Neural cell (in vitro differentiated cells): ENCODE measurements around the gene FHDC1. TPM values are rescaled to one million over a fixed set of nuclear protein-coding genes. Genes with fewer than 3 reads are reported as not detected.

Experiments used
- H2AFZ ChIP-seq: fragments of 200-600, 300-800 bp; sonication (generic), shearing (Covaris generic); 2 replicates; pipeline ENCODE4 v1.6.0; 2014; ENCODE audit warnings: low read depth, mild to moderate bottlenecking, antibody characterized with exemption, low read length, moderate library complexity
- H3F3A ChIP-seq: fragments of 200-600 bp; shearing (Covaris generic); 2 replicates; pipeline ENCODE4 v1.6.1; 2016; ENCODE audit warnings: mild to moderate bottlenecking, moderate library complexity, mixed read lengths, antibody characterized with exemption, low read length; ENCODE audit not compliant: insufficient read depth, poor library complexity, severe bottlenecking
- H3K27ac ChIP-seq: fragments of 200-600, 300-800 bp; sonication (generic), shearing (Covaris generic); 2 replicates; pipeline ENCODE4 v1.5.1; 2014; ENCODE audit warnings: mild to moderate bottlenecking, low read length, moderate library complexity
- H3K27me3 ChIP-seq: fragments of 300-800, 200-600 bp; sonication (generic), shearing (Covaris generic); 2 replicates; pipeline ENCODE4 v1.6.0; 2014; ENCODE audit warnings: mild to moderate bottlenecking, low read depth, low read length, moderate library complexity; ENCODE audit not compliant: insufficient read depth
- H3K36me3 ChIP-seq: fragments of 300-800, 200-600 bp; sonication (generic), shearing (Covaris generic); 2 replicates; pipeline ENCODE4 v1.5.1; 2014; ENCODE audit warnings: mild to moderate bottlenecking, antibody characterized with exemption, low read length, moderate library complexity; ENCODE audit not compliant: insufficient read depth
- H3K4me2 ChIP-seq: fragments of 300-800, 200-600 bp; sonication (generic), shearing (Covaris generic); 2 replicates; pipeline ENCODE4 v1.6.0; 2014; ENCODE audit warnings: mild to moderate bottlenecking, low read length
- H3K4me3 ChIP-seq: fragments of 300-800, 200-600 bp; sonication (generic), shearing (Covaris generic); 2 replicates; pipeline ENCODE4 v1.5.1; 2014; ENCODE audit warnings: mild to moderate bottlenecking, low read length, moderate library complexity
- H3K79me2 ChIP-seq: fragments of 200-600 bp; shearing (Covaris generic); replicated peaks from 2 replicates; pipeline ENCODE4 v1.6.0; 2014; ENCODE audit warnings: mild to moderate bottlenecking, low read length, moderate library complexity; ENCODE audit not compliant: insufficient read depth
- H3K9ac ChIP-seq: fragments of 300-800, 200-600 bp; sonication (generic), shearing (Covaris generic); 2 replicates; pipeline ENCODE4 v1.6.1; 2016; ENCODE audit warnings: mild to moderate bottlenecking, low read length, mixed read lengths
- H3K9me2 ChIP-seq: fragments of 200-600 bp; shearing (Covaris generic); 2 replicates; pipeline ENCODE4 v1.6.1; 2016; ENCODE audit warnings: mild to moderate bottlenecking, low read length, mixed read lengths; ENCODE audit not compliant: insufficient read depth
- H3K9me3 ChIP-seq: fragments of 200-600, 300-800 bp; sonication (generic), shearing (Covaris generic); 2 replicates; pipeline ENCODE4 v1.6.1; 2016; ENCODE audit warnings: mild to moderate bottlenecking, mixed run types, low read length, moderate library complexity, mixed read lengths
- H4K20me1 ChIP-seq: fragments of 200-600 bp; shearing (Covaris generic); 2 replicates; pipeline ENCODE4 v1.6.1; 2016; ENCODE audit warnings: mild to moderate bottlenecking, mixed run types; ENCODE audit not compliant: insufficient read depth
- CTCF ChIP-seq: fragments of 450-650 bp; IDR thresholded peaks from 2 replicates; pipeline ENCODE4 v1.5.1; 2014; ENCODE audit warnings: antibody characterized with exemption, mild to moderate bottlenecking, moderate library complexity; ENCODE audit not compliant: poor library complexity, severe bottlenecking
- EP300 ChIP-seq: fragments of 450-650 bp; conservative IDR thresholded peaks from 2 replicates; pipeline ENCODE4 v1.6.1; 2014; ENCODE audit warnings: antibody characterized with exemption, mild to moderate bottlenecking, moderate library complexity; ENCODE audit not compliant: poor library complexity, severe bottlenecking
- EZH2 ChIP-seq: fragments of 200-600, 300-800 bp; shearing (Covaris generic), sonication (generic); IDR thresholded peaks from 2 replicates; pipeline ENCODE4 v1.6.1; 2014; ENCODE audit warnings: antibody characterized with exemption, low read length, borderline replicate concordance, mild to moderate bottlenecking; ENCODE audit not compliant: insufficient read depth, poor library complexity, severe bottlenecking
- MXI1 ChIP-seq: fragments of 450-650 bp; conservative IDR thresholded peaks from 2 replicates; pipeline ENCODE4 v1.6.1; 2014; ENCODE audit warnings: antibody characterized with exemption, mild to moderate bottlenecking; ENCODE audit not compliant: poor library complexity, severe bottlenecking
- POLR2AphosphoS5 ChIP-seq: IDR thresholded peaks from 2 replicates; pipeline ENCODE4 v1.6.1; 2012
- RAD21 ChIP-seq: fragments of 450-650 bp; conservative IDR thresholded peaks from 2 replicates; pipeline ENCODE4 v1.6.1; 2014; ENCODE audit warnings: antibody characterized with exemption, mild to moderate bottlenecking, moderate library complexity
- SMC3 ChIP-seq: fragments of 450-650 bp; conservative IDR thresholded peaks from 2 replicates; pipeline ENCODE4 v1.6.1; 2014; ENCODE audit warnings: antibody characterized with exemption, mild to moderate bottlenecking, moderate library complexity; ENCODE audit not compliant: poor library complexity
- TAF1 ChIP-seq: IDR thresholded peaks from 2 replicates; pipeline ENCODE4 v1.6.1; 2012; ENCODE audit warnings: low read depth
- polyA plus RNA-seq: library from polyadenylated mRNA; depleted of rRNA; stranded (reverse); fragments of >200 nt; gene quantifications from 2 replicates; pipeline ENCODE4 v1.2.3, GENCODE V29; 2014
- TF ChIP-seq, protein P1 (sequence below): IDR thresholded peaks from 2 replicates; pipeline ENCODE4 v1.6.1; 2012; ENCODE audit warnings: borderline replicate concordance

The FHDC1 gene
- polyA plus RNA-seq, 1 donor from 2014 or later = 11.4 TPM

GRCh38 chr4:152998861-152999260 lies 62.7 kb downstream of the FHDC1 start:
- Histone ChIP-seq H3K4me3 (no peak overlapping the region), H3K9me2 (no peaks in the 10 kb centered on the region), H3K27me3 (no peaks in the 10 kb centered on the region), H3F3A (no peaks in the 10 kb centered on the region), H3K9me3 (no peaks in the 10 kb centered on the region), H2AFZ (no peak overlapping the region), H3K36me3 (no peaks in the 10 kb centered on the region), H4K20me1 (no peaks in the 10 kb centered on the region), H3K4me2 (no peak overlapping the region), H3K9ac (no peak overlapping the region), H3K79me2 (no peaks in the 10 kb centered on the region), H3K27ac (no peak overlapping the region)
- no peak for TF ChIP-seq EP300
- no peak for TF ChIP-seq EZH2
- no peak for TF ChIP-seq CTCF
- TF ChIP-seq TAF1 = no peak
- TF ChIP-seq, protein P1, sequence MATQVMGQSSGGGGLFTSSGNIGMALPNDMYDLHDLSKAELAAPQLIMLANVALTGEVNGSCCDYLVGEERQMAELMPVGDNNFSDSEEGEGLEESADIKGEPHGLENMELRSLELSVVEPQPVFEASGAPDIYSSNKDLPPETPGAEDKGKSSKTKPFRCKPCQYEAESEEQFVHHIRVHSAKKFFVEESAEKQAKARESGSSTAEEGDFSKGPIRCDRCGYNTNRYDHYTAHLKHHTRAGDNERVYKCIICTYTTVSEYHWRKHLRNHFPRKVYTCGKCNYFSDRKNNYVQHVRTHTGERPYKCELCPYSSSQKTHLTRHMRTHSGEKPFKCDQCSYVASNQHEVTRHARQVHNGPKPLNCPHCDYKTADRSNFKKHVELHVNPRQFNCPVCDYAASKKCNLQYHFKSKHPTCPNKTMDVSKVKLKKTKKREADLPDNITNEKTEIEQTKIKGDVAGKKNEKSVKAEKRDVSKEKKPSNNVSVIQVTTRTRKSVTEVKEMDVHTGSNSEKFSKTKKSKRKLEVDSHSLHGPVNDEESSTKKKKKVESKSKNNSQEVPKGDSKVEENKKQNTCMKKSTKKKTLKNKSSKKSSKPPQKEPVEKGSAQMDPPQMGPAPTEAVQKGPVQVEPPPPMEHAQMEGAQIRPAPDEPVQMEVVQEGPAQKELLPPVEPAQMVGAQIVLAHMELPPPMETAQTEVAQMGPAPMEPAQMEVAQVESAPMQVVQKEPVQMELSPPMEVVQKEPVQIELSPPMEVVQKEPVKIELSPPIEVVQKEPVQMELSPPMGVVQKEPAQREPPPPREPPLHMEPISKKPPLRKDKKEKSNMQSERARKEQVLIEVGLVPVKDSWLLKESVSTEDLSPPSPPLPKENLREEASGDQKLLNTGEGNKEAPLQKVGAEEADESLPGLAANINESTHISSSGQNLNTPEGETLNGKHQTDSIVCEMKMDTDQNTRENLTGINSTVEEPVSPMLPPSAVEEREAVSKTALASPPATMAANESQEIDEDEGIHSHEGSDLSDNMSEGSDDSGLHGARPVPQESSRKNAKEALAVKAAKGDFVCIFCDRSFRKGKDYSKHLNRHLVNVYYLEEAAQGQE = no peak
- TF ChIP-seq RAD21 = no peak
- no peak for TF ChIP-seq SMC3
- TF ChIP-seq POLR2AphosphoS5 = no peak
- TF ChIP-seq MXI1 = no peak

GRCh38 chr4:152999346-153000075 lies 63.4 kb downstream of the FHDC1 start:
- Histone ChIP-seq H3K9me3 (no peaks in the 10 kb centered on the region), H3K79me2 (no peaks in the 10 kb centered on the region), H3K9ac (no peak overlapping the region), H2AFZ (no peak overlapping the region), H3F3A (no peaks in the 10 kb centered on the region), H3K4me2 (no peak overlapping the region), H3K27me3 (no peaks in the 10 kb centered on the region), H3K9me2 (no peaks in the 10 kb centered on the region), H3K36me3 (no peaks in the 10 kb centered on the region), H3K27ac (no peak overlapping the region), H3K4me3 (no peak overlapping the region), H4K20me1 (no peaks in the 10 kb centered on the region)
- no peak for TF ChIP-seq EZH2
- TF ChIP-seq SMC3 = no peak
- no peak for TF ChIP-seq MXI1
- TF ChIP-seq EP300 = no peak
- TF ChIP-seq RAD21 = no peak
- TF ChIP-seq CTCF = no peak
- TF ChIP-seq, protein P1 = no peak
- no peak for TF ChIP-seq POLR2AphosphoS5
- TF ChIP-seq TAF1 = no peak
